Heart right ventricle (tissue), 16 donors: ENCODE data around the gene SH2D1A. TPM values are rescaled to one million over a fixed set of nuclear protein-coding genes. Genes with fewer than 3 reads are reported as not detected.
"Not testable (repeated sequence)": the region's sequence is repeated elsewhere in the genome, so short reads cannot be mapped to it uniquely, and the experiment has no call there.

Source experiments
- ATAC-seq, 8 donors: fragments of 200-7000 bp; cut with Tn5 transposase; one replicate each; pipeline ENCODE4 v1.9.1; 2020; ENCODE audit warnings: mild to moderate bottlenecking in 8 of 8, moderate library complexity in 8 of 8, moderate number of reproducible peaks in 1 of 8
- DNase-seq, 2 donors: peaks; one replicate each; pipeline ENCODE4 v3.0.0-alpha.2; 2020
- H3K27ac ChIP-seq, 10 donors: fragments of 200-600 bp; sonication (generic) in 2 of 10; one replicate each; pipeline versions ENCODE4 v1.5.0 to v1.8.0; 2020 to 2022; ENCODE audit warnings: mild to moderate bottlenecking in 3 of 10
- H3K27me3 ChIP-seq, 7 donors: fragments of 200-600 bp; one replicate each; pipeline ENCODE4 v1.8.0; 2021 to 2022; ENCODE audit warnings: mild to moderate bottlenecking in 2 of 7
- H3K36me3 ChIP-seq, 9 donors: fragments of 200-600 bp; sonication (generic) in 1 of 9; one replicate each; pipeline versions ENCODE4 v1.5.0 to v1.8.0; 2020 to 2022; ENCODE audit warnings: mild to moderate bottlenecking in 2 of 9
- H3K4me1 ChIP-seq, 9 donors: fragments of 200-600 bp; sonication (generic) in 1 of 9; one replicate each; pipeline versions ENCODE4 v1.5.0 to v1.8.0; 2020 to 2022; ENCODE audit warnings: mild to moderate bottlenecking in 4 of 9
- H3K4me3 ChIP-seq, 10 donors: fragments of 200-600 bp; sonication (generic) in 2 of 10; one replicate each; pipeline versions ENCODE4 v1.5.0 to v1.8.0; 2020 to 2022; ENCODE audit warnings: mild to moderate bottlenecking in 7 of 10, moderate library complexity in 2 of 10
- H3K9me3 ChIP-seq, 11 donors: fragments of 200-600 bp in 10 of 11; sonication (generic) in 2 of 11; one replicate each; pipeline versions ENCODE4 v1.5.0 to v1.8.0; 2013 to 2022; ENCODE audit warnings: mild to moderate bottlenecking in 2 of 11, control low read depth in 1 of 11, moderate library complexity in 1 of 11
- WGBS, 2 donors: extraction: QIAGEN DNeasy Blood & Tissue Kit; methylation state at CpG; one replicate each; pipeline ENCODE4 v1.1.7; 2013; ENCODE audit warnings: inconsistent platforms in 1 of 2; 5-methylcytosine and 5-hydroxymethylcytosine counted together
- intact Hi-C, 10 donors: fragments of 100-400 bp; cut with DNase I; formaldehyde crosslinking; loops; one replicate each; pipeline versions ENCODE4 v1.11.1 to v1.14.2; 2022
- long read RNA-seq, 3 donors: library from polyadenylated mRNA; unstranded; transcript quantifications; one replicate each; pipeline ENCODE4 v2.0.0, GENCODE V29; 2020 to 2021
- polyA plus RNA-seq, 2 donors: library from polyadenylated mRNA; stranded (reverse); fragments of 200-250 nt; gene quantifications; one replicate each; pipeline ENCODE4 v1.2.3, GENCODE V29; 2013
- total RNA-seq, 10 donors: library from RNA; stranded (reverse); fragmentation: NEBNext Ultra II Directional in 3 of 10; extraction: Animal tissue kit (Norgen Biotek cat#: 25700) in 3 of 10; gene quantifications; one replicate each; pipeline versions ENCODE4 v1.2.1 to v1.2.4, GENCODE V29; 2021 to 2023
- TF ChIP-seq, protein P1 (sequence below), 9 donors: fragments of 200-600 bp; sonication (generic) in 2 of 9; IDR thresholded peaks; one replicate each; pipeline versions ENCODE4 v1.5.0 to v1.8.0; 2021 to 2022; ENCODE audit warnings: antibody characterized with exemption in 9 of 9, mild to moderate bottlenecking in 5 of 9, moderate library complexity in 1 of 9
- donor health status: Arrhythmogenic right ventricular cardiomyopathy.
- donor health status: ischemic (EF 13 %, LVEDD 7.1; RV severe dilation, severe dysfunction).
- donor health status: healthy with polysubstance abuse.
- donor health status: DM: no; HTN: yes; CAD: no.
- donor health status: DM: no; HTN: no; CAD: no.
- donor health status: ischemic (EF 25% LVEDD 6.9; RV normal size, moderate dysfunction).
- donor health status: ischemic (EF 25% LVEDD 5.7; RV mildly dilated, moderate dysfunction).
- donor health status: healthy.
- donor health status: DM: yes; HTN: yes; CAD: no.
- donor health status: Ischemic cardiomyopathy.
- donor health status: ischemic (EF 35%, LVEDD 5.7; RV mildly dilated, moderate dysfunction).
- donor health status: nonischemic (EF 11% LVEDD 7.7; RV severe dilation, severe dysfunction).
- donor health status: DM: yes; HTN: yes; CAD: no.
- donor health status: PGD.
- donor health status: ischemic (EF 29% LVEDD 5.4; RV normal size, mild dysfunction).
- donor health status: nonischemic (EF 23%, LVEDD 6.1; RV moderate dilation, normal function).

The SH2D1A gene
- total RNA-seq, result 1 to 10 TPM in 1 of 10 donors, under 1 TPM in 4, not detected in 5; 0.11 to 1.6 (median 0.13) TPM
- polyA plus RNA-seq, result under 1 TPM; 0.03 to 0.15 TPM
- long read RNA-seq, donor 1, result 0 reads
- long read RNA-seq, donor 2, result 0 reads
- long read RNA-seq, donor 3, partial matches to known transcripts, result 0 of 1 reads
- long read RNA-seq, donor 3, other reads (novel, unspliced or antisense), result 0 of 1 reads

DNA sequence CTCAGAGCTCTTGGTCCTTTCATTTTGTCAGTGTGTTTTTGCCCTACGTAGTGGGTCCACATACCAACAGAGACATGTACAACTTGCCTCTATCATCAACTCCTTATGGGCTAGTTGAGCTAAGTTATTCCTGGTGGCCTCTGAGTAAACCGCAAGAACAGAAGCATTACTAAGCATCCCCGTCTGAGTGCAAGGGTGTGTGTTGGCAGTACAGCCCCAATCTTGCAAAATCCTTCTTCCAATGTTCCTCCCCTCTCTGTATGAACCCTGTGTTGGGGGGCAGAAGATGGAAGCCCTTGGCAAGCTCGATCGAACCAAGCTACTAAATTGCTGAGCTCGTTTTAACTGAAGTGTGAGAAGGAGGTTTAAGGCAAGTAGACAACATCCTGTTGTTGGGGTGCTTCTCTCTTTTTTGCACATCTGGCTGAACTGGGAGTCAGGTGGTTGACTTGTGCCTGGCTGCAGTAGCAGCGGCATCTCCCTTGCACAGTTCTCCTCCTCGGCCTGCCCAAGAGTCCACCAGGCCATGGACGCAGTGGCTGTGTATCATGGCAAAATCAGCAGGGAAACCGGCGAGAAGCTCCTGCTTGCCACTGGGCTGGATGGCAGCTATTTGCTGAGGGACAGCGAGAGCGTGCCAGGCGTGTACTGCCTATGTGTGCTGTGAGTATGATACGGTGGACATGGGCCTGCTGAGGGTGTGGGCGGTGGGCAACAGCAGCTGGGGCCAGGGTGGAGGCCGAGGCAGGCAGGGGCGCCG, at the start of gene SH2D1A:
TSS of gene SH2D1A (plus strand) at position 447 of the 760 bp plus-strand sequence. CDS start at position 527, 80 bp downstream.
- DNase-seq, result no peak
- intact Hi-C loops, result no loop called here
- Histone ChIP-seq H3K36me3 (no peaks in the 10 kb centered on the region), H3K4me3 (peak within 1 kb of the TSS in 1 of 10 donors; percentile 41), H3K9me3 (no peaks in the 10 kb centered on the region), H3K27me3 (no peaks in the 10 kb centered on the region), H3K4me1 (no peaks in the 10 kb centered on the region), H3K27ac (peak within 1 kb of the TSS in 1 of 10 donors; percentile 81)
- ATAC-seq, result no peak
- 86 to 89% methylated on average over 17 to 19 of the region's 19 CpGs for WGBS, 2 donors
- TF ChIP-seq, protein P1, sequence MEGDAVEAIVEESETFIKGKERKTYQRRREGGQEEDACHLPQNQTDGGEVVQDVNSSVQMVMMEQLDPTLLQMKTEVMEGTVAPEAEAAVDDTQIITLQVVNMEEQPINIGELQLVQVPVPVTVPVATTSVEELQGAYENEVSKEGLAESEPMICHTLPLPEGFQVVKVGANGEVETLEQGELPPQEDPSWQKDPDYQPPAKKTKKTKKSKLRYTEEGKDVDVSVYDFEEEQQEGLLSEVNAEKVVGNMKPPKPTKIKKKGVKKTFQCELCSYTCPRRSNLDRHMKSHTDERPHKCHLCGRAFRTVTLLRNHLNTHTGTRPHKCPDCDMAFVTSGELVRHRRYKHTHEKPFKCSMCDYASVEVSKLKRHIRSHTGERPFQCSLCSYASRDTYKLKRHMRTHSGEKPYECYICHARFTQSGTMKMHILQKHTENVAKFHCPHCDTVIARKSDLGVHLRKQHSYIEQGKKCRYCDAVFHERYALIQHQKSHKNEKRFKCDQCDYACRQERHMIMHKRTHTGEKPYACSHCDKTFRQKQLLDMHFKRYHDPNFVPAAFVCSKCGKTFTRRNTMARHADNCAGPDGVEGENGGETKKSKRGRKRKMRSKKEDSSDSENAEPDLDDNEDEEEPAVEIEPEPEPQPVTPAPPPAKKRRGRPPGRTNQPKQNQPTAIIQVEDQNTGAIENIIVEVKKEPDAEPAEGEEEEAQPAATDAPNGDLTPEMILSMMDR (IDR thresholded peaks at IDR 0.05), result no peak

GRCh38 chrX:124299323-124299722, 47.0 kb upstream of the SH2D1A start:
- H3K4me3 ChIP-seq, H3K27ac ChIP-seq, H3K4me1 ChIP-seq, ATAC-seq, DNase-seq, intact Hi-C loops, H3K36me3 ChIP-seq, H3K27me3 ChIP-seq, H3K9me3 ChIP-seq: not testable (repeated sequence)
- WGBS, 2 donors, result 98 to 100% methylated on average over 4 of the region's 4 CpGs

DNA sequence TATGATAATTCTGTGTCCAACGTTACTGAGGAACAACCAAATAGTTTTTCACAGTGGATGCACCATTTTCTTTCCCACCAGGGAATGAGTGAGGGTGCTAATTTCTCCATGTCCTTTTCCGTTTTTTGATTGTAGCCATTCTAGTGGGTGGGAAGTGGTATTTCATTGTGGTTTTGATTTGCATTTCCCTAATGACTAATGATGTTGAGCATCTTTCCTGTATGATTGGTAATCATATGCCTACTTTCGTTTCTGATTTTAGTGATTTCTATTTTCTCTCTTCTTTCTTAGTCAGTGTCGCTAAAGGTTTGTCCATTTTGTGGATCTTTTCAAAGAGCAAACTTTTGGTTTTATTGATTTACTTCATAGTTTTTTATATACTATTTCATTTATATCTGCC, 46.0 kb upstream of the SH2D1A start:
- Histone ChIP-seq H3K27ac (no peak overlapping the region), H3K36me3 (no peaks in the 10 kb centered on the region), H3K27me3 (no peaks in the 10 kb centered on the region), H3K9me3 (no peaks in the 10 kb centered on the region), H3K4me3 (no peak overlapping the region), H3K4me1 (no peaks in the 10 kb centered on the region)
- DNase-seq, result no peak
- 73 to 74% methylated on average over 4 of the region's 4 CpGs for WGBS, 2 donors
- intact Hi-C loops, result no loop called here
- ATAC-seq, result no peak
- TF ChIP-seq, protein P1 (IDR thresholded peaks at IDR 0.05), result no peak

GRCh38 chrX:124307253-124307907, 39.0 kb upstream of the SH2D1A start:
- Histone ChIP-seq H3K27me3 (no peaks in the 10 kb centered on the region), H3K36me3 (no peaks in the 10 kb centered on the region), H3K4me3 (no peak overlapping the region), H3K27ac (no peak overlapping the region), H3K4me1 (no peaks in the 10 kb centered on the region), H3K9me3 (no peaks in the 10 kb centered on the region)
- ATAC-seq (no peak), DNase-seq (no peak)
- TF ChIP-seq, protein P1 (IDR thresholded peaks at IDR 0.05), result no peak
- intact Hi-C loops, result no loop called here
- 77 to 85% methylated on average over 2 of the region's 2 CpGs for WGBS, 2 donors
